ENCODE measurements around the gene MND1. TPM values are rescaled to one million over a fixed set of nuclear protein-coding genes. Genes with fewer than 3 reads are reported as not detected.

The MND1 gene
- total and polyA plus RNA-seq, 2 donors (not counting 3 experiments of a cell fraction or from before 2014, with no cell fraction given) = 0.66 to 7.7 TPM

DNA sequence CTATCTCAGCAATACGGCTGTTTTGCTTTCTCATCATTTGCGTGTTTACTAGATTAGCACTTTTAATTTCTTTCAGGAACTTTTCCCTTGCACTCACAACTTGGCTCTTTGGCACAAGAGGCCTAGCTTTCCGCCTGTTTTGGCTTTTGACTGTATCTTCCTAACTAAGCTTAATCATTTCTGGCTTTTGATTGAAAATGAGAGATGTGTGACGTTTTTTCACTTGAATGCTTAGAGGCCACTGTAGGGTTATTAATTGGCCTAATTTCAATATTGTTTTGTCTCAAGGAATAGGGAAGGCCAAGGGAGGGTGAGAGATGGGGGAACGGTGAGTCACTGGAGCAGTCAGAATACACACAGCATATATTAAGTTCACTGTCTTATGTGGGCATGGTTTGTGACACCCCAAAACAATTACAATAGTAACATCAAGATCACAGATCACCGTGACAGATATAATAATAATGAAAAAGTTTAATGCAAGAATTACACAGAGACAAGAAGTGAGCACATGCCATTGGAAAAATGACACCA is 27.3 kb downstream of the MND1 start:
- Histone ChIP-seq H4K20me1 (replicated peaks; ENCODE audit: control insufficient read depth, extremely low read depth, insufficient read depth, low read length) (no peaks in the 10 kb centered on the region), H3K9ac (replicated peaks; ENCODE audit: extremely low read depth, insufficient read depth, low read length) (no peak overlapping the region), H3K36me3 (ENCODE audit: control insufficient read depth in 2 of 2, extremely low read depth in 1 of 2, insufficient read depth in 2 of 2, low read length in 2 of 2) (no peaks in the 10 kb centered on the region), H3K9me1 (replicated peaks; ENCODE audit: control insufficient read depth, extremely low read depth, insufficient read depth, low read length) (no peaks in the 10 kb centered on the region), H2AFZ (ENCODE audit: low read depth, low read length) (no peak overlapping the region), H3K27me3 (ENCODE audit: control insufficient read depth in 2 of 2, insufficient read depth in 2 of 2, low read length in 2 of 2) (no peaks in the 10 kb centered on the region), H3K9me3 (replicated peaks; ENCODE audit: control insufficient read depth, insufficient read depth, low read length) (no peaks in the 10 kb centered on the region), H3K4me3 (replicated peaks in 1 of 3; ENCODE audit: insufficient read depth in 1 of 3, low read depth in 1 of 3, low read length in 3 of 3) (no peak overlapping the region), H3K79me2 (ENCODE audit: control insufficient read depth, insufficient read depth, low read length) (no peaks in the 10 kb centered on the region), H3K4me1 (ENCODE audit: control insufficient read depth, extremely low read depth, insufficient read depth, low read length) (no peaks in the 10 kb centered on the region), H3K4me2 (ENCODE audit: insufficient read depth, low read length) (no peak overlapping the region), H3K27ac (ENCODE audit: insufficient read depth, low read depth, low read length) (no peak overlapping the region)
- dilution Hi-C loops (cut with MboI; ENCODE audit: extremely low pct_ligation_motif_present, low sequenced_read_pairs) (no loop called here), intact Hi-C loops (cut with micrococcal nuclease) (no loop called here)
- FAIRE-seq (no peak), DNase-seq (ENCODE audit: low read depth, low spot score) (no peak)
- ChIA-PET CTCF (interaction anchor here (1.6 kb wide), 1 partner anchor 8 kb away, joined by 4 read pairs; no protein-coding TSS in a partner anchor), POLR2A (no interaction called here)
- TF ChIP-seq EZH2 (IDR thresholded peaks at IDR 0.05; ENCODE audit: borderline replicate concordance, low read depth, low read length, severe bottlenecking) = no peak
- BruUV-seq (replicated peaks) = no TSS peak

DNA sequence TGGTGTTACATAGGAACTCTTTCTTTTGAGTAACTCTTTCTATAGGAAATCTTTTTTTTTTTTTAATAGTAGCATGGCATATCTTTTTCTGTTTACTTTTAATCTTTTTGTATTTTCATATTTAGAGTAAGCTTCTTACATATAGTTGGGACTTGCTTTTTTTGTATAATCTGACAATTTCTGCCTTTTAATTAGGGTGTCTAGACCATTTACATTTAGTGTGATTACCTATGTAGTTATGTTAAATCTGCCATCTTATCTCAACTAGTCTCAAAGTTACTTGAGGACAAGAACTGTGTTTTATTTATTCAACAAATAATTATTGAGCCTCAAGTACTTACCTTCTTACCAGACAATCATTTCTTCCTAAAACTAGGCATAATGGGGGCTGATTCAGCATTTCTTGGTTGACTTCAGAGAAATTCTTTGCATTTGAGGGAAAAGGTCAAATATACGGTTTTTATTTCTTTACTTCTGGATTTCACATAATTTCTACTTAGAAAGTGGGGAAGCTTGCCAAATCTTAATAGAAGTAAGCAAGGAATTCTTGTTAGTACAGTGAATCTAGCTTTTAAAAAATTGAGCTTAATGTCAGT is 28.6 kb downstream of the MND1 start:
- DNase-seq (ENCODE audit: low read depth, low spot score) = no peak
- no peaks in the 10 kb centered on the region for H3K4me1 ChIP-seq (ENCODE audit: control insufficient read depth, extremely low read depth, insufficient read depth, low read length)
- H3K4me2 ChIP-seq (ENCODE audit: insufficient read depth, low read length) = no peak overlapping the region
- no peak for FAIRE-seq
- no peak overlapping the region for H3K9ac ChIP-seq (replicated peaks; ENCODE audit: extremely low read depth, insufficient read depth, low read length)
- no TSS peak for BruUV-seq (replicated peaks)
- dilution Hi-C loops (cut with MboI; ENCODE audit: extremely low pct_ligation_motif_present, low sequenced_read_pairs) = no loop called here
- no peak overlapping the region for H2AFZ ChIP-seq (ENCODE audit: low read depth, low read length)
- no peak overlapping the region for H3K27ac ChIP-seq (ENCODE audit: insufficient read depth, low read depth, low read length)
- POLR2A ChIA-PET = no interaction called here
- no peaks in the 10 kb centered on the region for H3K36me3 ChIP-seq (ENCODE audit: control insufficient read depth in 2 of 2, extremely low read depth in 1 of 2, insufficient read depth in 2 of 2, low read length in 2 of 2)
- H3K27me3 ChIP-seq (ENCODE audit: control insufficient read depth in 2 of 2, insufficient read depth in 2 of 2, low read length in 2 of 2) = no peaks in the 10 kb centered on the region
- intact Hi-C loops (cut with micrococcal nuclease) = no loop called here
- no peaks in the 10 kb centered on the region for H3K9me1 ChIP-seq (replicated peaks; ENCODE audit: control insufficient read depth, extremely low read depth, insufficient read depth, low read length)
- no peak overlapping the region for H3K4me3 ChIP-seq (replicated peaks in 1 of 3; ENCODE audit: insufficient read depth in 1 of 3, low read depth in 1 of 3, low read length in 3 of 3)
- no peaks in the 10 kb centered on the region for H3K9me3 ChIP-seq (replicated peaks; ENCODE audit: control insufficient read depth, insufficient read depth, low read length)
- no peaks in the 10 kb centered on the region for H3K79me2 ChIP-seq (ENCODE audit: control insufficient read depth, insufficient read depth, low read length)
- H4K20me1 ChIP-seq (replicated peaks; ENCODE audit: control insufficient read depth, extremely low read depth, insufficient read depth, low read length) = no peaks in the 10 kb centered on the region
- CTCF ChIA-PET = interaction anchor here (1.2 kb wide), 1 partner anchor 10 kb away, joined by 3 read pairs; no protein-coding TSS in a partner anchor
- no peak for TF ChIP-seq POLR2A (IDR thresholded peaks at IDR 0.05; ENCODE audit: low read depth, low read length)
- TF ChIP-seq JUN (IDR thresholded peaks at IDR 0.05; ENCODE audit: borderline replicate concordance, insufficient read depth, insufficient read length, low read depth) = no peak
- no peak for TF ChIP-seq GATA2 (IDR thresholded peaks at IDR 0.05; ENCODE audit: insufficient read depth, insufficient read length, low read depth, low read length)
- no peak for TF ChIP-seq FOS (IDR thresholded peaks at IDR 0.05; ENCODE audit: borderline replicate concordance, insufficient read depth, low read length)
- TF ChIP-seq MYC (IDR thresholded peaks at IDR 0.05; ENCODE audit: low read depth, low read length) = no peak
- TF ChIP-seq, protein P1, sequence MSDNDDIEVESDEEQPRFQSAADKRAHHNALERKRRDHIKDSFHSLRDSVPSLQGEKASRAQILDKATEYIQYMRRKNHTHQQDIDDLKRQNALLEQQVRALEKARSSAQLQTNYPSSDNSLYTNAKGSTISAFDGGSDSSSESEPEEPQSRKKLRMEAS (IDR thresholded peaks at IDR 0.05; ENCODE audit: insufficient read depth, insufficient read length) = no peak
- TF ChIP-seq POLR2AphosphoS5 (IDR thresholded peaks at IDR 0.05; ENCODE audit: insufficient read depth, low read depth, low read length) = no peak
- TF ChIP-seq, protein P2, sequence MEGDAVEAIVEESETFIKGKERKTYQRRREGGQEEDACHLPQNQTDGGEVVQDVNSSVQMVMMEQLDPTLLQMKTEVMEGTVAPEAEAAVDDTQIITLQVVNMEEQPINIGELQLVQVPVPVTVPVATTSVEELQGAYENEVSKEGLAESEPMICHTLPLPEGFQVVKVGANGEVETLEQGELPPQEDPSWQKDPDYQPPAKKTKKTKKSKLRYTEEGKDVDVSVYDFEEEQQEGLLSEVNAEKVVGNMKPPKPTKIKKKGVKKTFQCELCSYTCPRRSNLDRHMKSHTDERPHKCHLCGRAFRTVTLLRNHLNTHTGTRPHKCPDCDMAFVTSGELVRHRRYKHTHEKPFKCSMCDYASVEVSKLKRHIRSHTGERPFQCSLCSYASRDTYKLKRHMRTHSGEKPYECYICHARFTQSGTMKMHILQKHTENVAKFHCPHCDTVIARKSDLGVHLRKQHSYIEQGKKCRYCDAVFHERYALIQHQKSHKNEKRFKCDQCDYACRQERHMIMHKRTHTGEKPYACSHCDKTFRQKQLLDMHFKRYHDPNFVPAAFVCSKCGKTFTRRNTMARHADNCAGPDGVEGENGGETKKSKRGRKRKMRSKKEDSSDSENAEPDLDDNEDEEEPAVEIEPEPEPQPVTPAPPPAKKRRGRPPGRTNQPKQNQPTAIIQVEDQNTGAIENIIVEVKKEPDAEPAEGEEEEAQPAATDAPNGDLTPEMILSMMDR (IDR thresholded peaks at IDR 0.05; ENCODE audit: extremely low read depth in 1 of 2, insufficient read depth in 1 of 2, low read depth in 1 of 2, low read length in 2 of 2) = no peak
- TF ChIP-seq EZH2 (IDR thresholded peaks at IDR 0.05; ENCODE audit: borderline replicate concordance, low read depth, low read length, severe bottlenecking) = no peak

Data from endothelial cell of umbilical vein (primary cell).